K562 (cell line): Measurements from ENCODE around the gene PRPH2. TPM values are rescaled to one million over a fixed set of nuclear protein-coding genes. Genes with fewer than 3 reads are reported as not detected.

Source experiments
- BRD4 ChIP-seq: fragments of 200-600 bp; sonication (generic); IDR thresholded peaks from 2 replicates; pipeline ENCODE4 v1.6.1; 2017; ENCODE audit warnings: inconsistent platforms
- CSDE1 ChIP-seq, 2 experiments: fragments of 450-650 bp; IDR thresholded peaks; 2 replicates each; pipeline ENCODE4 v1.6.1; 2016; ENCODE audit warnings: mild to moderate bottlenecking in 1 of 2
- ELF1 ChIP-seq: fragments of 200-800 bp; sonication (Bioruptor generic); IDR thresholded peaks from 2 replicates; pipeline ENCODE4 v1.6.1; 2016; ENCODE audit warnings: missing genetic modification characterization, missing compliant biosample characterization
- ELF4 ChIP-seq: fragments of 450-650 bp; formaldehyde crosslinking; IDR thresholded peaks from 2 replicates; pipeline ENCODE4 v1.4.0; 2022; ENCODE audit warnings: missing genetic modification characterization
- MCM7 ChIP-seq, 2 experiments: fragments of 450-650 bp; IDR thresholded peaks; 2 replicates each; pipeline ENCODE4 v1.6.1; 2016 to 2018
- MIER1 ChIP-seq: fragments of 450-650 bp; IDR thresholded peaks from 2 replicates; pipeline ENCODE4 v1.6.1; 2016; ENCODE audit warnings: antibody characterized with exemption, mild to moderate bottlenecking, low read depth
- NBN ChIP-seq: fragments of 450-650 bp; IDR thresholded peaks from 2 replicates; pipeline ENCODE4 v1.6.1; 2016; ENCODE audit warnings: low read depth, mild to moderate bottlenecking
- NEUROD1 ChIP-seq: fragments of 150-350 bp; IDR thresholded peaks from 2 replicates; pipeline ENCODE4 v1.6.1; 2014; ENCODE audit warnings: borderline replicate concordance, low read length, low read depth; ENCODE audit not compliant: partially characterized antibody
- RBBP5 ChIP-seq: fragments of 200-600 bp; sonication (generic); IDR thresholded peaks from 2 replicates; pipeline ENCODE4 v1.6.1; 2012; ENCODE audit warnings: borderline replicate concordance, mild to moderate bottlenecking, low read length, control low read depth, inconsistent platforms; ENCODE audit not compliant: insufficient read depth, poor library complexity, severe bottlenecking
- ZNF239 ChIP-seq: fragments of 250-450 bp; sonication (Bioruptor Pico); IDR thresholded peaks from 2 replicates; pipeline ENCODE4 v1.4.0; 2020; ENCODE audit warnings: mild to moderate bottlenecking
- ZNF347 ChIP-seq: fragments of 450-650 bp; formaldehyde crosslinking; IDR thresholded peaks from 2 replicates; pipeline ENCODE4 v1.4.0; 2020; ENCODE audit warnings: low read depth, mild to moderate bottlenecking, moderate library complexity
- polyA plus RNA-seq, 8 experiments: library from polyadenylated mRNA; depleted of rRNA in 4 of 8; stranded (reverse) in 5 of 8; unstranded in 3 of 8; fragments of >200 nt; fragmentation: Nextera tagmentation in 2 of 8; fragmentation: Illumina TruSeq in 1 of 8; extraction: Ambion mirVana in 2 of 8; extraction: Trizol in 1 of 8; gene quantifications; 2 replicates each; pipeline versions ENCODE4 v1.2.1 to v1.2.3, GENCODE V29; 2011 to 2014; ENCODE audit warnings: inconsistent platforms in 1 of 8, missing spikeins in 1 of 8
- total RNA-seq, 7 experiments: library from RNA; depleted of rRNA in 6 of 7; stranded (reverse); fragments of >200 nt in 6 of 7; fragmentation: Illumina TruSeq in 2 of 7; extraction: Trizol in 2 of 7; gene quantifications; 2 replicates each; pipeline versions ENCODE4 v1.2.1 to v1.2.3, GENCODE V29; 2011 to 2021; ENCODE audit warnings: low replicate concordance in 1 of 7
- TF ChIP-seq, protein P1 (sequence below): fragments of 450-650 bp; IDR thresholded peaks from 2 replicates; pipeline ENCODE4 v1.6.1; 2016; ENCODE audit warnings: antibody characterized with exemption
- TF ChIP-seq, protein P2 (sequence below), 2 experiments: fragments of 450-650 bp in 1 of 2; sonication (generic) in 1 of 2; formaldehyde crosslinking in 1 of 2; IDR thresholded peaks; 2 replicates each; pipeline versions ENCODE4 v1.7.1 to v1.9.0; 2016 to 2022; ENCODE audit warnings: inconsistent platforms in 1 of 2, mild to moderate bottlenecking in 1 of 2, missing genetic modification reagents in 1 of 2
- TF ChIP-seq, protein P3 (sequence below): sonication (generic); formaldehyde crosslinking; IDR thresholded peaks from 2 replicates; pipeline ENCODE4 v1.8.1; 2023; ENCODE audit warnings: mild to moderate bottlenecking, missing genetic modification reagents

The PRPH2 gene
- total and polyA plus RNA-seq, 9 of the 15 experiments (the other 6 are each of a cell fraction or from before 2014, with no cell fraction given): 0.03 to 0.11 (median 0.03) TPM; not detected in 5

DNA sequence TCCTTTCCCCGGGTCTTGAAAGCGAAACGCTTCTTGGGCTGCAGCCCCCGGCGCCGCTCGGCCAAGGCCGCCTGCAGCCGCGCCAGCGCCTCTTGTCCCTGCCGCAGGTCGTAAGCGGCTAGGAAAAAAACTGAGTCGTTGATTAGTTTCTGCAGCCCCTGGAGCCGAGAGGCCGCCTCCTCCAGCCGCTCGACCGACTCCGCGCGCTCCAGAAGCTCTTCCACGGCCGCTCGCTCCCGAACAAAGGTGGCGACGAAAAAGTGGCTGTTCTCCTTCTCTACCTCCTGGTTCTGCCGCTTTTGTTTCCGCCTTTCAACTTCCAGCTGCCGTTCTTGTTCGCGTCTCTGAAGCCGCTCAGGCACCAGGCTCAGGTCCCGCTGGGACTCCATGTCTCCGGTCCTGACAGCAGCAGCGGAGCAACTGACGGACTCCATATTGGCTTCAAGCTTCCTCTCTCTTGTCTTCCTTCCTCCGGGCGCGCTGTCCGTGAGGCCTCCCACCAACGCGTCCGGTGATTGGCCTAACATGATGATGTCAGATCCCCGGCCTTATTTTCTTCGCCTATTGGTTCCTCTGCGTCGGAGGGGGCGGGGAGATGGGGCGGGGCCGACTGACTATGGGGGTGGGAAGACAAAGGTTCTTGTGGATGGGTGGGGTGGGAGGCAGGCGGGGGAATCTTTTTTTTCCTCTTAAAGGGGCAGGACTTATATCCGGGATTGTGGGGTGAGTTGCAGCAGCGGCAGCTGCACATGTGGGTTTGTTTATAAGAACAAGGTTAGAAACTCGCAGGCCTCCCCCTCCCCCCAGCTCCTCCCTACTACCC lies 23.5 kb upstream of the PRPH2 start, which contains the start of gene TBCC (continued):
- TF ChIP-seq ELF1 (peak; percentile 45), BRD4 (peak; percentile 69), RBBP5 (peak; percentile 88), ELF4 (CRISPR knock-in tag) (peak; percentile 57; the same call in 1 of the 2 replicates), ZNF239 (CRISPR knock-in tag) (no peak), MIER1 (no peak), ZNF347 (no peak), MCM7 (IDR thresholded peaks at IDR 0.05) (no peak), CSDE1 (IDR thresholded peaks at IDR 0.05) (peak in 1 of 2 experiments; percentile 58; a peak in 1 of 4 replicates), NEUROD1 (peak; percentile 72), NBN (0 out of 2 replicates have a peak, but pooled peaks have one; percentile 65)
- TF ChIP-seq, protein P1, sequence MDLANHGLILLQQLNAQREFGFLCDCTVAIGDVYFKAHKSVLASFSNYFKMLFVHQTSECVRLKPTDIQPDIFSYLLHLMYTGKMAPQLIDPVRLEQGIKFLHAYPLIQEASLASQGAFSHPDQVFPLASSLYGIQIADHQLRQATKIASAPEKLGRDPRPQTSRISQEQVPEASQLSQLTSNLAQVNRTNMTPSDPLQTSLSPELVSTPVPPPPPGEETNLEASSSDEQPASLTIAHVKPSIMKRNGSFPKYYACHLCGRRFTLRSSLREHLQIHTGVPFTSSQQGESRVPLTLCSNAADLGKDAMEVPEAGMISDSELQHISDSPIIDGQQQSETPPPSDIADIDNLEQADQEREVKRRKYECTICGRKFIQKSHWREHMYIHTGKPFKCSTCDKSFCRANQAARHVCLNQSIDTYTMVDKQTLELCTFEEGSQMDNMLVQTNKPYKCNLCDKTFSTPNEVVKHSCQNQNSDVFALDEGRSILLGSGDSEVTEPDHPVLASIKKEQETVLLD: no peak
- TF ChIP-seq, protein P2, sequence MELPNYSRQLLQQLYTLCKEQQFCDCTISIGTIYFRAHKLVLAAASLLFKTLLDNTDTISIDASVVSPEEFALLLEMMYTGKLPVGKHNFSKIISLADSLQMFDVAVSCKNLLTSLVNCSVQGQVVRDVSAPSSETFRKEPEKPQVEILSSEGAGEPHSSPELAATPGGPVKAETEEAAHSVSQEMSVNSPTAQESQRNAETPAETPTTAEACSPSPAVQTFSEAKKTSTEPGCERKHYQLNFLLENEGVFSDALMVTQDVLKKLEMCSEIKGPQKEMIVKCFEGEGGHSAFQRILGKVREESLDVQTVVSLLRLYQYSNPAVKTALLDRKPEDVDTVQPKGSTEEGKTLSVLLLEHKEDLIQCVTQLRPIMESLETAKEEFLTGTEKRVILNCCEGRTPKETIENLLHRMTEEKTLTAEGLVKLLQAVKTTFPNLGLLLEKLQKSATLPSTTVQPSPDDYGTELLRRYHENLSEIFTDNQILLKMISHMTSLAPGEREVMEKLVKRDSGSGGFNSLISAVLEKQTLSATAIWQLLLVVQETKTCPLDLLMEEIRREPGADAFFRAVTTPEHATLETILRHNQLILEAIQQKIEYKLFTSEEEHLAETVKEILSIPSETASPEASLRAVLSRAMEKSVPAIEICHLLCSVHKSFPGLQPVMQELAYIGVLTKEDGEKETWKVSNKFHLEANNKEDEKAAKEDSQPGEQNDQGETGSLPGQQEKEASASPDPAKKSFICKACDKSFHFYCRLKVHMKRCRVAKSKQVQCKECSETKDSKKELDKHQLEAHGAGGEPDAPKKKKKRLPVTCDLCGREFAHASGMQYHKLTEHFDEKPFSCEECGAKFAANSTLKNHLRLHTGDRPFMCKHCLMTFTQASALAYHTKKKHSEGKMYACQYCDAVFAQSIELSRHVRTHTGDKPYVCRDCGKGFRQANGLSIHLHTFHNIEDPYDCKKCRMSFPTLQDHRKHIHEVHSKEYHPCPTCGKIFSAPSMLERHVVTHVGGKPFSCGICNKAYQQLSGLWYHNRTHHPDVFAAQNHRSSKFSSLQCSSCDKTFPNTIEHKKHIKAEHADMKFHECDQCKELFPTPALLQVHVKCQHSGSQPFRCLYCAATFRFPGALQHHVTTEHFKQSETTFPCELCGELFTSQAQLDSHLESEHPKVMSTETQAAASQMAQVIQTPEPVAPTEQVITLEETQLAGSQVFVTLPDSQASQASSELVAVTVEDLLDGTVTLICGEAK (IDR thresholded peaks at IDR 0.05): peak; percentile 39; the same call in 1 of the 2 replicates
- TF ChIP-seq, protein P2 (CRISPR knock-in tag; IDR thresholded peaks at IDR 0.05): no peak; the same call in 1 of the 2 replicates
- TF ChIP-seq, protein P3, sequence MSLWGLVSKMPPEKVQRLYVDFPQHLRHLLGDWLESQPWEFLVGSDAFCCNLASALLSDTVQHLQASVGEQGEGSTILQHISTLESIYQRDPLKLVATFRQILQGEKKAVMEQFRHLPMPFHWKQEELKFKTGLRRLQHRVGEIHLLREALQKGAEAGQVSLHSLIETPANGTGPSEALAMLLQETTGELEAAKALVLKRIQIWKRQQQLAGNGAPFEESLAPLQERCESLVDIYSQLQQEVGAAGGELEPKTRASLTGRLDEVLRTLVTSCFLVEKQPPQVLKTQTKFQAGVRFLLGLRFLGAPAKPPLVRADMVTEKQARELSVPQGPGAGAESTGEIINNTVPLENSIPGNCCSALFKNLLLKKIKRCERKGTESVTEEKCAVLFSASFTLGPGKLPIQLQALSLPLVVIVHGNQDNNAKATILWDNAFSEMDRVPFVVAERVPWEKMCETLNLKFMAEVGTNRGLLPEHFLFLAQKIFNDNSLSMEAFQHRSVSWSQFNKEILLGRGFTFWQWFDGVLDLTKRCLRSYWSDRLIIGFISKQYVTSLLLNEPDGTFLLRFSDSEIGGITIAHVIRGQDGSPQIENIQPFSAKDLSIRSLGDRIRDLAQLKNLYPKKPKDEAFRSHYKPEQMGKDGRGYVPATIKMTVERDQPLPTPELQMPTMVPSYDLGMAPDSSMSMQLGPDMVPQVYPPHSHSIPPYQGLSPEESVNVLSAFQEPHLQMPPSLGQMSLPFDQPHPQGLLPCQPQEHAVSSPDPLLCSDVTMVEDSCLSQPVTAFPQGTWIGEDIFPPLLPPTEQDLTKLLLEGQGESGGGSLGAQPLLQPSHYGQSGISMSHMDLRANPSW: 0 out of 2 replicates have a peak, but pooled peaks have one; percentile 11
